Neutrophil (primary cell): ENCODE results near the gene RBM44.
"Not testable (repeated sequence)": the region's sequence is repeated elsewhere in the genome, so short reads cannot be mapped to it uniquely, and the experiment has no call there.

Experiments
- H3K27ac ChIP-seq: fragments of 200-600 bp; sonication (generic); 2 replicates; pipeline ENCODE4 v1.5.1; 2016; ENCODE audit warnings: mild to moderate bottlenecking, moderate library complexity
- H3K27me3 ChIP-seq: fragments of 200-600 bp; sonication (generic); 2 replicates; pipeline ENCODE4 v1.6.0; 2016; ENCODE audit warnings: mild to moderate bottlenecking
- H3K36me3 ChIP-seq: fragments of 200-600 bp; sonication (generic); 2 replicates; pipeline ENCODE4 v1.5.1; 2017
- H3K4me1 ChIP-seq, 2 experiments: fragments of 200-600 bp in 1 of 2; sonication (generic) in 1 of 2; 1 replicate in 1 of 2; 2 replicates in 1 of 2; pipeline versions ENCODE4 v1.5.1 to v1.6.1; 2013 to 2016; ENCODE audit warnings: low read depth in 1 of 2, low read length in 1 of 2, mild to moderate bottlenecking in 1 of 2, moderate library complexity in 1 of 2; ENCODE audit not compliant: control insufficient read depth in 1 of 2, insufficient read depth in 1 of 2
- H3K4me3 ChIP-seq, 2 experiments: fragments of 200-600 bp in 1 of 2; sonication (generic) in 1 of 2; 1 replicate in 1 of 2; 2 replicates in 1 of 2; pipeline ENCODE4 v1.5.1; 2013 to 2016; ENCODE audit warnings: low read depth in 1 of 2, low read length in 1 of 2, mild to moderate bottlenecking in 1 of 2, moderate library complexity in 1 of 2
- H3K9me3 ChIP-seq: fragments of 200-600 bp; sonication (generic); 2 replicates; pipeline ENCODE4 v1.5.1; 2016
- TF ChIP-seq, protein P1 (sequence below): fragments of 200-600 bp; sonication (generic); IDR thresholded peaks from 2 replicates; pipeline ENCODE4 v1.5.1; 2016; ENCODE audit warnings: antibody characterized with exemption

RBM44 gene

DNA sequence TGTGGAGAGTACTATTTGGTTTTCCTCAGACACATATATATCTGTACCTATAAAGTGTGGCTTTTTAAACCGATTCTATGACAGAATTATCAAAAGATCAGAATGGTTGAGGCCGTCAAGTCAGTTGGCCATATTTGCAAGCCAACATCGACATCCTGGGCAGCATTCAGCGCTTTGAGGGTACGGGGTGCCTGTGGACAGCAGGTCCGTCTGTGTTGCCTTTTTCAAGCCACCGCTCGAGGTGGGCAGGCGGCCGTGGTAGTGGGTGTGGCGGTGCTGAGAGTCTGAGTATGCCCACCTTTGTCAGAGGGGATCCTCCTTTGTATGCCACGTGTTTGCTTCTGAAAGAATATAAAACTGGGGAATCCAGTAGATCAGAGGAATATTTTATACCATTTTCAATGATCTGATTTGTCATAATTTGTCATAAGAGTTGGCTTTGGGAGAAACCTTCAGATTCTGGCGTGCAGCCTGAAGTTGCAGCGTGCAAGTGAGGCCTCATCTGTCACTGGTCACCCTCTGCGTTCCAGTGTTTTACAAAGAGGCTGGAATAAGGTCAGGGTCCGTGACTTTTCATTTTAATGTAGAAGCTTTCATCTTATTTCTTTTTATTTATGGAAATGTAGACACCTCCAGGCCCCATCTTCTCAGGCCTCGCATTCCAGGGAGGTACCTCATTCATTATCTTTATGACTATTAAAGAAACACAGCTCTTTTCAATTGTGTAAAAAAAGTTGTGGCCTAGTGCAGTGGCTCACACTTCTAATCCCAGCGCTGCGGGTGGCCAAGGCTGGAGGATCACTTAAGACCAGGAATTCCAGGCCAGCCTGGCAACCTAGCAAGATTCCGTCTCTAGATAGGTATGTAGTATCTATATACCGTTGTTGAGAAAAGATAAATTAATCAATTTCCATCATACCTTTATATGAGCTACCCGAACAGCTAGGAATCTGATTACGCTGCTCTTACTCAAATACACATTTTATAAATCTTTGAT lies 37.8 kb upstream of the RBM44 start:
- TF ChIP-seq, protein P1, sequence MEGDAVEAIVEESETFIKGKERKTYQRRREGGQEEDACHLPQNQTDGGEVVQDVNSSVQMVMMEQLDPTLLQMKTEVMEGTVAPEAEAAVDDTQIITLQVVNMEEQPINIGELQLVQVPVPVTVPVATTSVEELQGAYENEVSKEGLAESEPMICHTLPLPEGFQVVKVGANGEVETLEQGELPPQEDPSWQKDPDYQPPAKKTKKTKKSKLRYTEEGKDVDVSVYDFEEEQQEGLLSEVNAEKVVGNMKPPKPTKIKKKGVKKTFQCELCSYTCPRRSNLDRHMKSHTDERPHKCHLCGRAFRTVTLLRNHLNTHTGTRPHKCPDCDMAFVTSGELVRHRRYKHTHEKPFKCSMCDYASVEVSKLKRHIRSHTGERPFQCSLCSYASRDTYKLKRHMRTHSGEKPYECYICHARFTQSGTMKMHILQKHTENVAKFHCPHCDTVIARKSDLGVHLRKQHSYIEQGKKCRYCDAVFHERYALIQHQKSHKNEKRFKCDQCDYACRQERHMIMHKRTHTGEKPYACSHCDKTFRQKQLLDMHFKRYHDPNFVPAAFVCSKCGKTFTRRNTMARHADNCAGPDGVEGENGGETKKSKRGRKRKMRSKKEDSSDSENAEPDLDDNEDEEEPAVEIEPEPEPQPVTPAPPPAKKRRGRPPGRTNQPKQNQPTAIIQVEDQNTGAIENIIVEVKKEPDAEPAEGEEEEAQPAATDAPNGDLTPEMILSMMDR, result no peak
- Histone ChIP-seq H3K9me3 (no peaks in the 10 kb centered on the region), H3K27me3 (no peaks in the 10 kb centered on the region), H3K36me3 (peaks cover 90% of the 10 kb centered on the region), H3K4me1 (no peaks in the 10 kb centered on the region), H3K27ac (no peak overlapping the region), H3K4me3 (no peak overlapping the region)

DNA sequence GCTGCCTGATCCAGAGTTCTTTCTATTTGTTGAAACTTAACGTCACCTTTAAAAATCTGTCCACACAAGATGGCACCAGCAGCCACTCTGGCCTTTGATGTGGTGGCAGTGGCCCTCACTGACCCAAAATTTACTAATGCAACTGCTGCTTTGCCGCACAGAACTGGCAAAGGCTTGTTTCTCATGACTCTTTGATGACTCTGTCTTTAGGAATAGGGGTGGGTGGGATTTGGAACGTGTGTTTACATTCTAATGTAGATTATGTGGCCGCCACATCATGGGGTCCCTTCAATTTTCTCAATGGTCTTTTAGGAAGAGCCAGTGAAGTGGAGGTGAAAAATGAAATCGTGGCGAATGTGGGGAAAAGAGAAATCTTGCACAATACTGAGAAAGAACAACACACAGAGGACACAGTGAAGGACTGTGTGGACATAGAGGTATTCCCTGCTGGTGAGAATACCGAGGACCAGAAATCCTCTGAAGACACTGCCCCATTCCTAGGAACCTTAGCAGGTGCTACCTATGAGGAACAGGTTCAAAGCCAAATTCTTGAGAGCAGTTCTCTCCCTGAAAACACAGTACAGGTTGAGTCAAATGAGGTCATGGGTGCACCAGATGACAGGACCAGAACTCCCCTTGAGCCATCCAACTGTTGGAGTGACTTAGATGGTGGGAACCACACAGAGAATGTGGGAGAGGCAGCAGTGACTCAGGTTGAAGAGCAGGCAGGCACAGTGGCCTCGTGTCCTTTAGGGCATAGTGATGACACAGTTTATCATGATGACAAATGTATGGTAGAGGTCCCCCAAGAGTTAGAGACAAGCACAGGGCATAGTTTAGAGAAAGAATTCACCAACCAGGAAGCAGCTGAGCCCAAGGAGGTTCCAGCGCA lies 36.0 kb upstream of the RBM44 start:
- not testable (repeated sequence) for H3K4me1 ChIP-seq, H3K27me3 ChIP-seq, H3K9me3 ChIP-seq, H3K4me3 ChIP-seq
- Histone ChIP-seq H3K27ac (peak overlapping the region; percentile 28), H3K36me3 (peaks cover 84% of the 10 kb centered on the region)

DNA sequence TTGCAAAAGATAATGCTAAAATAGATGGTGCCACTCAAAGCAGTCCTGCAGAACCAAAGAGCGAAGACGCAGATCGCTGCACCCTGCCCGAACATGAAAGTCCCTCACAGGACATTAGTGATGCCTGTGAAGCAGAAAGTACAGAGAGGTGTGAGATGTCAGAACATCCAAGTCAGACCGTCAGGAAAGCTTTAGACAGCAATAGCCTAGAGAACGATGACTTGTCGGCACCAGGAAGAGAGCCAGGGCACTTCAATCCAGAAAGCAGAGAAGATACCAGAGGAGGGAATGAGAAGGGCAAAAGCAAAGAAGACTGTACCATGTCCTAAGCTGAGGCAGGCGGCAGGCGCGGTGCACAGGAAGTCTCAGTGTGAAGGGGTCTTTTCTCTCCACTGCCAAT lies 34.8 kb upstream of the RBM44 start:
- no peak overlapping the region for H3K27ac ChIP-seq
- no peaks in the 10 kb centered on the region for H3K4me1 ChIP-seq
- H3K9me3 ChIP-seq, result no peaks in the 10 kb centered on the region
- no peak overlapping the region for H3K4me3 ChIP-seq
- TF ChIP-seq, protein P1, result no peak
- H3K36me3 ChIP-seq, result peaks cover 79% of the 10 kb centered on the region
- H3K27me3 ChIP-seq, result no peaks in the 10 kb centered on the region

DNA sequence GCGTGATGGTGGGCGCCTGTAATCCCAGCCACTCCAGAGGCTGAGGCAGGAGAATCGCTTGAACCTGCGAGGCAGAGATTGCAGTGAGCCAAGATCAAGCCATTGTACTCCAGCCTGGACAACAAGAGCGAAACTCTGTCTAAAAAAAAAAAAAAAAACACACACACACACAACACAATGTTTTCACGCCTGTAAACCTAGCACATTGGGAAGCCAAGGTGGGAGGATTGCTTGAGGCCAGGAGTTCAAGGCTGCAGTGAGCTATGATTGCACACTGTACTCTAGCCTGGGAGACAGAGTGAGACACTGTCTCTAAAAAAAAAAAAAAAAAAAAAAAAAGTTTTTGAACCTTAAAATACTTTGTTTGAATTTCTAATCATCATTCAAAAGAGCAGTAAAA lies 33.5 kb upstream of the RBM44 start:
- not testable (repeated sequence) for H3K27me3 ChIP-seq, H3K27ac ChIP-seq, H3K4me1 ChIP-seq, H3K4me3 ChIP-seq, H3K9me3 ChIP-seq
- peaks cover 79% of the 10 kb centered on the region for H3K36me3 ChIP-seq

DNA sequence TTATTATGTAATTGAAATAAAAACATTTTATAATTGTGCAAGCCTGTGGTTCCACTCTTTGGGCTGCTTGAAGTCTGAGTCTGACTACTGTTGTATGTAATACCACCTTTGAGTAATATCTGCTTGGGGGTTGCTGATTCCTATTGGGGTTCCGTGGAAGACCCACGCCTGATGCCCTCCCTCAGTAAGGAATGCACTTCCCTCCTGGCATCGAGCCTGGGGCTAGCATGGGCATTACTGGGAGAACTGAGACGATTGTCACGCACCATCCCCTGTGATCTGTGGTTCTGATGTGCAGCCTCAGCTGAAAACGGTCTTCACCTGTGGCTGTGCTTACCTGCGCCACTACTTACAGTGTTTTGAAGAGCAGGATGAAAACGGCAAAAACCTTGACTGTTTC lies 32.7 kb upstream of the RBM44 start:
- Histone ChIP-seq H3K4me3 (no peak overlapping the region), H3K27me3 (no peaks in the 10 kb centered on the region), H3K4me1 (no peaks in the 10 kb centered on the region), H3K27ac (peak overlapping the region; percentile 12), H3K9me3 (no peaks in the 10 kb centered on the region), H3K36me3 (peaks cover 79% of the 10 kb centered on the region)
- TF ChIP-seq, protein P1, result no peak

DNA sequence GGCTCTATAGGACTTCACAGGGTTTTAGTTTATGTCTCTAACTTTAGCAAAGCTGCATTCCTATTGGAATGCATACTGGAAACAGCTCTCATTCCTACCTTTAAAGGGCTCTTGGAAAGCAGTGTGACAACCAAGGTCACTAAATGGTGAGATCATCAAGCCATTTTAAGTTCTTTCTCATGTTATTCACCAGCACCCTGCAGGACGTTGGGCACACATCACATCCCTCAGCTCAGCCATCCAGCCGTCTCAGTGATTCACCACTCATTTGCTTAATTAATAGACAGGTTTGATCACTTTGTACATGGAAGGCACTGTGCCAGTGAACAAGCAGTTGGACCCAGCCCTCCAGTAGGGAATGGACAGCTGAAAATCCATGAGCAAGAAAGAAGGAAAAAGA lies 32.2 kb upstream of the RBM44 start:
- no peak overlapping the region for H3K4me3 ChIP-seq
- no peaks in the 10 kb centered on the region for H3K4me1 ChIP-seq
- TF ChIP-seq, protein P1, result no peak
- no peaks in the 10 kb centered on the region for H3K9me3 ChIP-seq
- no peaks in the 10 kb centered on the region for H3K27me3 ChIP-seq
- H3K36me3 ChIP-seq, result peaks cover 79% of the 10 kb centered on the region
- H3K27ac ChIP-seq, result peak overlapping the region; percentile 12
